DND-41 (cell line): ENCODE data around the gene STYXL2.

Source experiments
- ATAC-seq: fragments of 200-7000 bp; cut with Tn5 transposase; 3 replicates; pipeline ENCODE4 v1.9.1; 2021; ENCODE audit warnings: low read depth; ENCODE audit not compliant: insufficient read depth
- DNase-seq: peaks from one replicate; pipeline ENCODE4 v3.0.0-alpha.2; 2020
- H2AFZ ChIP-seq: 2 replicates; pipeline ENCODE4 v1.6.0; 2012; ENCODE audit warnings: low read depth, low read length
- H3K27ac ChIP-seq: 2 replicates; pipeline ENCODE4 v1.5.1; 2012; ENCODE audit warnings: low read length, inconsistent platforms
- H3K27me3 ChIP-seq: fragments of 200-600 bp; sonication (generic); 2 replicates; pipeline ENCODE4 v1.6.0; 2012; ENCODE audit warnings: low read length, mild to moderate bottlenecking, inconsistent platforms; ENCODE audit not compliant: insufficient read depth, poor library complexity
- H3K36me3 ChIP-seq: 2 replicates; pipeline ENCODE4 v1.5.1; 2012; ENCODE audit warnings: low read length, inconsistent platforms; ENCODE audit not compliant: insufficient read depth
- H3K4me1 ChIP-seq: 2 replicates; pipeline ENCODE4 v1.5.1; 2012; ENCODE audit warnings: mild to moderate bottlenecking, low read length; ENCODE audit not compliant: insufficient read depth
- H3K4me2 ChIP-seq: 2 replicates; pipeline ENCODE4 v1.6.0; 2012; ENCODE audit warnings: mild to moderate bottlenecking, moderate library complexity, low read length, inconsistent platforms; ENCODE audit not compliant: insufficient read depth
- H3K4me3 ChIP-seq, 2 experiments: fragments of 200-600 bp in 1 of 2; shearing (Covaris generic) in 1 of 2; 2 replicates each; pipeline ENCODE4 v1.5.1; 2012 to 2016; ENCODE audit warnings: inconsistent platforms in 2 of 2, low read length in 2 of 2, mild to moderate bottlenecking in 2 of 2, low read depth in 1 of 2, moderate library complexity in 1 of 2
- H3K79me2 ChIP-seq: 2 replicates; pipeline ENCODE4 v1.6.0; 2012; ENCODE audit warnings: low read length, inconsistent platforms; ENCODE audit not compliant: insufficient read depth
- H3K9ac ChIP-seq: 2 replicates; pipeline ENCODE4 v1.6.0; 2012; ENCODE audit warnings: low read depth, mild to moderate bottlenecking, inconsistent platforms, low read length, moderate library complexity
- H3K9me3 ChIP-seq: 2 replicates; pipeline ENCODE4 v1.5.1; 2012; ENCODE audit warnings: low read length, moderate library complexity, mild to moderate bottlenecking, inconsistent platforms; ENCODE audit not compliant: insufficient read depth, severe bottlenecking
- H4K20me1 ChIP-seq: 2 replicates; pipeline ENCODE4 v1.6.0; 2012; ENCODE audit warnings: low read length; ENCODE audit not compliant: insufficient read depth
- EZH2 ChIP-seq: IDR thresholded peaks from 3 replicates; pipeline ENCODE4 v1.6.1; 2012; ENCODE audit warnings: borderline replicate concordance, low read depth, mild to moderate bottlenecking, moderate library complexity, low read length, inconsistent platforms; ENCODE audit not compliant: severe bottlenecking
- TF ChIP-seq, protein P1 (sequence below): IDR thresholded peaks from 2 replicates; pipeline ENCODE4 v1.5.1; 2012; ENCODE audit warnings: borderline replicate concordance, low read length, moderate library complexity, mild to moderate bottlenecking; ENCODE audit not compliant: poor library complexity, severe bottlenecking; ENCODE audit errors: extremely low read depth

STYXL2 gene

DNA sequence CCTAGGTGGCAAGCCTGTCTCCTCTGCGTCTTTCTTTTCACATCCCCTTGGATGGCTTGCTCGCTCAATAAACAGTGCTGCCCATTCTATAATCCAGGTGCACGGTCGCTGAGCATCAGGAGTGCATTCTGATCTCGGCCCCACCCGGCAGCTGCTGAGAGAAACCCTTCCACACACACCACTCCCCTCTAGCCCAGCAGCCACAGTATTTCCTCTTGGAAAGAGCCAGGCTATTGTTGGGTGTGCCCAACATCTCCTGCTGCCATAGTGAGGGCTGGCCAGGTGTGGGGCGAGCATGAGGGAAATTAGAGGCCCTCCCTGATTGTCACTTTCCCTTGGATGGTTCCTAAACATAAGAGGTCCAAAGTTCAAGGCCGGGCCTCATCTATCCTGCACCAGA is 28.4 kb upstream of the STYXL2 start:
- H4K20me1 ChIP-seq = no peaks in the 10 kb centered on the region
- H3K36me3 ChIP-seq = no peaks in the 10 kb centered on the region
- no peak overlapping the region for H3K27ac ChIP-seq
- no peaks in the 10 kb centered on the region for H3K27me3 ChIP-seq
- H3K9me3 ChIP-seq = no peaks in the 10 kb centered on the region
- no peaks in the 10 kb centered on the region for H3K79me2 ChIP-seq
- no peak overlapping the region for H3K4me3 ChIP-seq
- DNase-seq (no peak), ATAC-seq (no peak)
- no peak for TF ChIP-seq EZH2
- TF ChIP-seq, protein P1, sequence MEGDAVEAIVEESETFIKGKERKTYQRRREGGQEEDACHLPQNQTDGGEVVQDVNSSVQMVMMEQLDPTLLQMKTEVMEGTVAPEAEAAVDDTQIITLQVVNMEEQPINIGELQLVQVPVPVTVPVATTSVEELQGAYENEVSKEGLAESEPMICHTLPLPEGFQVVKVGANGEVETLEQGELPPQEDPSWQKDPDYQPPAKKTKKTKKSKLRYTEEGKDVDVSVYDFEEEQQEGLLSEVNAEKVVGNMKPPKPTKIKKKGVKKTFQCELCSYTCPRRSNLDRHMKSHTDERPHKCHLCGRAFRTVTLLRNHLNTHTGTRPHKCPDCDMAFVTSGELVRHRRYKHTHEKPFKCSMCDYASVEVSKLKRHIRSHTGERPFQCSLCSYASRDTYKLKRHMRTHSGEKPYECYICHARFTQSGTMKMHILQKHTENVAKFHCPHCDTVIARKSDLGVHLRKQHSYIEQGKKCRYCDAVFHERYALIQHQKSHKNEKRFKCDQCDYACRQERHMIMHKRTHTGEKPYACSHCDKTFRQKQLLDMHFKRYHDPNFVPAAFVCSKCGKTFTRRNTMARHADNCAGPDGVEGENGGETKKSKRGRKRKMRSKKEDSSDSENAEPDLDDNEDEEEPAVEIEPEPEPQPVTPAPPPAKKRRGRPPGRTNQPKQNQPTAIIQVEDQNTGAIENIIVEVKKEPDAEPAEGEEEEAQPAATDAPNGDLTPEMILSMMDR = no peak
- no peak overlapping the region for H2AFZ ChIP-seq
- peaks cover 9% of the 10 kb centered on the region for H3K4me1 ChIP-seq
- H3K9ac ChIP-seq = no peak overlapping the region
- no peak overlapping the region for H3K4me2 ChIP-seq

DNA sequence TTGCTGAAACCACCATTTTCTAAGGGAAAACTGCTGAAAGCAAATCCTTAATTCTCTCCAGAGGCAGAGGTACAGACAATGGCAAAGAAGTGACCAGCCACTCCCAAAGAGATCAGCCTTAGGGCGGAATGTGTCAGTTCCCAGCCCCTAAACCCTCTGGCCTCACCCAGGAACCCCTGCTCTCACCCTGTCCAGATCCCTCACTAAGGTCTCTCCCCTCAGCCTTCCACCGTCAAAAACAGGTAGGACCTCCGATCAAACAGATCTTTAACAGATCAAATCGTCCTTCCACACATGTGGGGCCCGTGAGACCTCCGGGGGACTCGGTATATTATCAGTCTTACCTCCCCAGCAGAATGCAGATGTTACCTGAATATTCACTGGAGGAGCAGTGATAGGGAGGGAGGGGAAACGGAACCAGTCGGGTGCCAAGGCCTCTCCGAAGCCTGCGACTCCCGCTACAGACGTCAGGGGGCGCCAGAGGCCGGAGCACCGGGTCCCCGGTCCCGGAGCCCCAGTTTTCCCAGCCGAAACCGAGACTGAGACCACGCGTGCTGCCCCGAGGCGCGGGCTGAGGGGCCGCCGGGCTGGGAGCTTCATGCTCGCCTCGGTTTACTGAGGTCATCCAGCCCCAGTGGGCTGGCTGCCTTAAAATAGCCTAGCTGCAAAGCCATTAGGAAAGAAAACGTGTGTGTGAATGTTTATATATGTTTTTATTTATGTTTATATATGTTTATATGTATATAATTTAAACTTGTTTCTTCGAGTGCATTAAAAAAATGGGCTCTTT is 27.3 kb upstream of the STYXL2 start:
- TF ChIP-seq EZH2 = no peak
- TF ChIP-seq, protein P1 = peak; percentile 99
- Histone ChIP-seq H3K4me3 (peak overlapping the region in 1 of 2 experiments; percentile 51; a peak in 2 of 4 replicates), H3K9ac (peak overlapping the region; percentile 58), H3K4me1 (peaks cover 9% of the 10 kb centered on the region), H3K27me3 (no peaks in the 10 kb centered on the region), H2AFZ (peak overlapping the region; percentile 81), H4K20me1 (no peaks in the 10 kb centered on the region), H3K4me2 (peak overlapping the region; percentile 73), H3K79me2 (no peaks in the 10 kb centered on the region), H3K27ac (peak overlapping the region; percentile 68), H3K9me3 (no peaks in the 10 kb centered on the region), H3K36me3 (no peaks in the 10 kb centered on the region)
- ATAC-seq (peak; percentile 97), DNase-seq (peak; percentile 87)

DNA sequence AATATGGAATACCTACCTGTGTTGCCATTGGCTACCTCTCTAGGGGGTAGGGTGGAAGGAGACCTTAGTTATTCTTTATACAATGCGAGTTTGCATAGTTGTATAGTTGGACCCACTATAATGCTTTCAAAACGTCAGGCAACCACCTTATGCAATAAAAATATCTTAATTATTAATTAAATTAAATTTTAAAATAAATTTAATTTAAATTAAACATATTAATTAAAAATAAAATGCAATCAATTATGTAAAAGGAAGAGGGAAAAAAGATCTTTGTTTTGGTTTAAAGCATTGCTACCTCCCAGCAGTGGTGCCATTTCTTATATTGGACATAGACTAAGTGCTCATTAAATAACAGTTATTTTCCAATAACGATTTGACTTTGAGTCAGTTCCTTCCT is 26.0 kb upstream of the STYXL2 start:
- Histone ChIP-seq H3K27me3 (no peaks in the 10 kb centered on the region), H4K20me1 (no peaks in the 10 kb centered on the region), H3K79me2 (no peaks in the 10 kb centered on the region), H3K9me3 (no peaks in the 10 kb centered on the region), H3K36me3 (no peaks in the 10 kb centered on the region), H3K9ac (no peak overlapping the region), H3K4me3 (no peak overlapping the region), H2AFZ (no peak overlapping the region), H3K4me1 (peaks cover 9% of the 10 kb centered on the region), H3K4me2 (no peak overlapping the region), H3K27ac (no peak overlapping the region)
- no peak for TF ChIP-seq EZH2
- TF ChIP-seq, protein P1 = no peak
- DNase-seq = no peak
- no peak for ATAC-seq
